ENCODE data around the gene PRDM2. TPM values are rescaled to one million over a fixed set of nuclear protein-coding genes. Genes with fewer than 3 reads are reported as not detected.

Gene PRDM2
- total and polyA plus RNA-seq, 4 donors: 16.1 to 52.0 (median 28.5) TPM

DNA sequence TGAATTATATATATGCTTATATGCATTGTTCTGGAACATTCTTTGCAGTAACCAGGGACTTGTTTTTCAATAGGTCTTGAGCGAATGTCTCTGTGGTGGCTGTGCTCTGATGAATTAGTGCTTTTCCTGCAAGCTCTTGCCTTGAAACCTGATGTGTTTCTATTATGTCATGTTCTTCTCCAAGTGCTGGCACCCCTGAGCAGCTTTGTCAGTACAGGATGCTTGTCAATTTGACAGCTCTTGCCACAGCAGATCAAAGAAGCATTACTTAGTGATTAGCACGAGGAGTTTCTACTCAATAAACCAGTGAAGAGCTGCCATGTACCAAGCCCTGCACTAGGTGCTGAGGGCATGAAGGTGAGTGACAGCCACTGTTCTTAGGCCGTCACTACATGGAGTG, 171.9 kb downstream of the PRDM2 start:
- H3K9me3 ChIP-seq (ENCODE audit: control insufficient read depth in 4 of 4, insufficient read depth in 3 of 4, low read length in 3 of 4): peaks cover 0 to 8% (median 0%) of the 10 kb centered on the region in 4 donors
- H3K4me1 ChIP-seq (ENCODE audit: control insufficient read depth in 5 of 5, insufficient read depth in 5 of 5, low read length in 5 of 5): no peaks in the 10 kb centered on the region
- no peak for ATAC-seq (ENCODE audit: insufficient read depth, low FRiP score)
- TF ChIP-seq, protein P1, sequence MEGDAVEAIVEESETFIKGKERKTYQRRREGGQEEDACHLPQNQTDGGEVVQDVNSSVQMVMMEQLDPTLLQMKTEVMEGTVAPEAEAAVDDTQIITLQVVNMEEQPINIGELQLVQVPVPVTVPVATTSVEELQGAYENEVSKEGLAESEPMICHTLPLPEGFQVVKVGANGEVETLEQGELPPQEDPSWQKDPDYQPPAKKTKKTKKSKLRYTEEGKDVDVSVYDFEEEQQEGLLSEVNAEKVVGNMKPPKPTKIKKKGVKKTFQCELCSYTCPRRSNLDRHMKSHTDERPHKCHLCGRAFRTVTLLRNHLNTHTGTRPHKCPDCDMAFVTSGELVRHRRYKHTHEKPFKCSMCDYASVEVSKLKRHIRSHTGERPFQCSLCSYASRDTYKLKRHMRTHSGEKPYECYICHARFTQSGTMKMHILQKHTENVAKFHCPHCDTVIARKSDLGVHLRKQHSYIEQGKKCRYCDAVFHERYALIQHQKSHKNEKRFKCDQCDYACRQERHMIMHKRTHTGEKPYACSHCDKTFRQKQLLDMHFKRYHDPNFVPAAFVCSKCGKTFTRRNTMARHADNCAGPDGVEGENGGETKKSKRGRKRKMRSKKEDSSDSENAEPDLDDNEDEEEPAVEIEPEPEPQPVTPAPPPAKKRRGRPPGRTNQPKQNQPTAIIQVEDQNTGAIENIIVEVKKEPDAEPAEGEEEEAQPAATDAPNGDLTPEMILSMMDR (IDR thresholded peaks at IDR 0.05; ENCODE audit: control extremely low read depth, extremely low read depth): no peak
- 79 to 85% methylated on average over 3 of the region's 3 CpGs for WGBS, 2 donors
- no peak for DNase-seq
- H3K36me3 ChIP-seq (ENCODE audit: control insufficient read depth in 4 of 4, insufficient read depth in 4 of 4, low read length in 4 of 4): no peaks in the 10 kb centered on the region
- no peaks in the 10 kb centered on the region for H3K27me3 ChIP-seq (ENCODE audit: control insufficient read depth in 3 of 3, insufficient read depth in 3 of 3, low read length in 2 of 3)
- no peak overlapping the region for H3K4me3 ChIP-seq
- H3K9ac ChIP-seq (ENCODE audit: insufficient read depth in 1 of 2, low read length in 2 of 2): no peak overlapping the region
- no peak overlapping the region for H3K27ac ChIP-seq (ENCODE audit: low read depth in 1 of 2, low read length in 1 of 2)

DNA sequence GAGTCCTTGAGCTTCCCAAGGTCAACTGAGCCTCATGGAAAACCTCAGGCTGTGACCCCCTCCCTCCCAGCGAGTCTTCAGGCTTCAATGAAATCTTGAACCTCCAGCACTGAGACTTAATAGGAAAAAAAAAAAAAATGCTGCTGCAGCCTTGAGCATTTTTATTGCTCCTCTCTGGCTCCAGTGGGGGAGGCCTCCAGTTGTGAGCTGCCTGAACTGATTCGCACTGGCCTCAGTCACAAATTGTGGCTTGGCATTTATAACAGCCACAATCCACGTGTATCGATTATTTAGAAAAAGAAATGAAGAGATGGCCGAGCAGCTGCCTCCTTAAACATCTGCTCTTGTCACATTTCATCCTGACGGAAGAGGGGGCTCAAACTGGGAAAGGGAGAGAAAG, 173.0 kb downstream of the PRDM2 start:
- Histone ChIP-seq H3K36me3 (ENCODE audit: control insufficient read depth in 4 of 4, insufficient read depth in 4 of 4, low read length in 4 of 4) (no peaks in the 10 kb centered on the region), H3K4me1 (ENCODE audit: control insufficient read depth in 5 of 5, insufficient read depth in 5 of 5, low read length in 5 of 5) (no peaks in the 10 kb centered on the region), H3K9me3 (ENCODE audit: control insufficient read depth in 4 of 4, insufficient read depth in 3 of 4, low read length in 3 of 4) (peaks cover 0 to 8% (median 0%) of the 10 kb centered on the region in 4 donors), H3K4me3 (no peak overlapping the region), H3K9ac (ENCODE audit: insufficient read depth in 1 of 2, low read length in 2 of 2) (no peak overlapping the region), H3K27ac (ENCODE audit: low read depth in 1 of 2, low read length in 1 of 2) (no peak overlapping the region), H3K27me3 (ENCODE audit: control insufficient read depth in 3 of 3, insufficient read depth in 3 of 3, low read length in 2 of 3) (no peaks in the 10 kb centered on the region)
- TF ChIP-seq, protein P1 (IDR thresholded peaks at IDR 0.05; ENCODE audit: control extremely low read depth, extremely low read depth): no peak
- DNase-seq (no peak), ATAC-seq (ENCODE audit: insufficient read depth, low FRiP score) (no peak)
- 83 to 86% methylated on average over 6 of the region's 6 CpGs for WGBS, 2 donors

Small RNAs within 50 kb of the gene (small RNA-seq; reads per million reads assigned to genes)
- not detected for gene RF00564 (ENCODE audit: low replicate concordance)

Other genes starting within 250 kb of the PRDM2 start
- not detected for gene LRRC38, start 186.2 kb upstream of the PRDM2 start, total RNA-seq
- gene LRRC38, start 186.2 kb upstream of the PRDM2 start, polyA plus RNA-seq: under 1 TPM in 1 of 2 donors, not detected in 1; 0.07 TPM
- gene PDPN, start 116.4 kb upstream of the PRDM2 start, total RNA-seq: 10 to 100 TPM; 27.9 to 60.4 TPM
- gene PDPN, start 116.4 kb upstream of the PRDM2 start, polyA plus RNA-seq: 10 to 100 TPM; 10.6 to 71.2 TPM